Measurements from ENCODE around the gene PKP2. TPM values are rescaled to one million over a fixed set of nuclear protein-coding genes. Genes with fewer than 3 reads are reported as not detected.

Gene PKP2
- 1 to 10 TPM in 3 of 4 donors, under 1 TPM in 1; 0.71 to 4.2 (median 1.3) TPM for total RNA-seq
- 10 to 100 TPM; 39.6 to 45.2 (median 42.1) TPM for polyA plus RNA-seq

DNA sequence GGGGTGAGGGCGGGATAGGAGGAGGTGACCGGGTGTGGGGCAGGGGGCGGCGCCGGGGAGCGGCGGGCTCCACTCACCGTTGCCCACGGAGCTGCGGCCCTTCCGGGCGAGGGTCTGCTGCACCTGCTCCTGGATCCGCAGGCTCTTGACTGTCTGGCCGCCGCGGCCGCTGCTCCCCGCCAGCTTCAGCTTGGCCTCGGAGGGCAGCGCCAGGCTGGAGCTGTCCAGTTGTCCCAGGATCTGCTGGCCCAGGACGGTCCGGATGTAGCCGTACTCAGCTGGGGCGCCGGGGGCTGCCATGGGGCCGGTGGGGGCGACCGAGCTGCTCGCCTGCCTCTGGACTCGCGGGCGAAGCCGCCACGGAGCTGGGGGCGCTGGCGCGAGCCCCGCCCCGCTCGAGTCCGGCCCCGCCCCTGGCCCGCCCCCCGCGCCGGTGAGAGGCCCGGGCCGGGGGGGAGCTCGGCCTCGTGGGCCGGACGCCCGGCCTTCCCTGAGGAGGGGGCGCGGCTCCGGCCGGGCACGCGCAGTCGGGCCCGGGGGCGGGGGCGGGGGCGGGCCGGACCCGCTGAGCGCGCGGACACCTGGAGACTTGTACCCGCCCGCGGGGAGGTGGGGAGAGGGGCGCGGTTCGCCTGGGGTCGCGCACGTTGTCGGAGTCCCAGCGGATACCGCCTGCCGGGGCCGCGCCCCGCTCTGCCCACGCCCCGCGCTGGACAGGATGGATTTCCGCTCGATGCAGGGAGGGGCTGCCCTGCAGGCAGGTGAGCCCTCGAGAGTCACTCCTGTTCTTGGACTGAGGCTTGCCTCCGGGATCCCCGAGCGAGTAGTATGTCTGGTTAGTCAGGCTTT, at the start of gene PKP2:
PKP2 (minus strand) TSS at position 346 of the 849 bp plus-strand sequence; CDS start at position 300, 46 bp downstream.
- peaks cover 0 to 19% (median 14%) of the 10 kb centered on the region in 4 donors for H3K4me1 ChIP-seq
- H3K27me3 ChIP-seq: peaks cover 7 to 43% (median 20%) of the 10 kb centered on the region in 3 donors
- no peaks in the 10 kb centered on the region for H3K9me3 ChIP-seq
- 1% methylated on average over 94 of the region's 94 CpGs for WGBS, 2 donors
- intact Hi-C loops (cut with DNase I): no loop called here
- peak within 1 kb of the TSS in 2 of 4 donors; percentile 37 to 53 for H3K27ac ChIP-seq
- peak within 1 kb of the TSS; percentile 32 to 61 (median 56) for H3K4me3 ChIP-seq
- TF ChIP-seq POLR2AphosphoS5 (IDR thresholded peaks at IDR 0.05): peak in 1 of 4 donors; percentile 28
- no peak for TF ChIP-seq EP300 (IDR thresholded peaks at IDR 0.05)
- no peak for DNase-seq
- no peaks in the 10 kb centered on the region for H3K36me3 ChIP-seq

GRCh38 chr12:32944195-32944594, 47.6 kb upstream of the PKP2 start:
- Histone ChIP-seq H3K9me3 (no peaks in the 10 kb centered on the region), H3K4me3 (no peak overlapping the region), H3K4me1 (no peaks in the 10 kb centered on the region), H3K36me3 (no peaks in the 10 kb centered on the region), H3K27ac (no peak overlapping the region), H3K27me3 (no peaks in the 10 kb centered on the region)
- DNase-seq: no peak
- 89 to 92% methylated on average over 6 of the region's 6 CpGs for WGBS, 2 donors
- intact Hi-C loops (cut with DNase I): no loop called here
- TF ChIP-seq, protein P1, sequence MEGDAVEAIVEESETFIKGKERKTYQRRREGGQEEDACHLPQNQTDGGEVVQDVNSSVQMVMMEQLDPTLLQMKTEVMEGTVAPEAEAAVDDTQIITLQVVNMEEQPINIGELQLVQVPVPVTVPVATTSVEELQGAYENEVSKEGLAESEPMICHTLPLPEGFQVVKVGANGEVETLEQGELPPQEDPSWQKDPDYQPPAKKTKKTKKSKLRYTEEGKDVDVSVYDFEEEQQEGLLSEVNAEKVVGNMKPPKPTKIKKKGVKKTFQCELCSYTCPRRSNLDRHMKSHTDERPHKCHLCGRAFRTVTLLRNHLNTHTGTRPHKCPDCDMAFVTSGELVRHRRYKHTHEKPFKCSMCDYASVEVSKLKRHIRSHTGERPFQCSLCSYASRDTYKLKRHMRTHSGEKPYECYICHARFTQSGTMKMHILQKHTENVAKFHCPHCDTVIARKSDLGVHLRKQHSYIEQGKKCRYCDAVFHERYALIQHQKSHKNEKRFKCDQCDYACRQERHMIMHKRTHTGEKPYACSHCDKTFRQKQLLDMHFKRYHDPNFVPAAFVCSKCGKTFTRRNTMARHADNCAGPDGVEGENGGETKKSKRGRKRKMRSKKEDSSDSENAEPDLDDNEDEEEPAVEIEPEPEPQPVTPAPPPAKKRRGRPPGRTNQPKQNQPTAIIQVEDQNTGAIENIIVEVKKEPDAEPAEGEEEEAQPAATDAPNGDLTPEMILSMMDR (IDR thresholded peaks at IDR 0.05): no peak
- TF ChIP-seq EP300 (IDR thresholded peaks at IDR 0.05) (no peak), POLR2A (IDR thresholded peaks at IDR 0.05) (no peak), POLR2AphosphoS5 (IDR thresholded peaks at IDR 0.05) (no peak)

GRCh38 chr12:32939801-32940200, 43.2 kb upstream of the PKP2 start:
- DNase-seq: no peak
- Histone ChIP-seq H3K27me3 (no peaks in the 10 kb centered on the region), H3K27ac (no peak overlapping the region), H3K36me3 (no peaks in the 10 kb centered on the region), H3K4me1 (no peaks in the 10 kb centered on the region), H3K9me3 (no peaks in the 10 kb centered on the region), H3K4me3 (no peak overlapping the region)
- TF ChIP-seq EP300 (IDR thresholded peaks at IDR 0.05) (no peak), POLR2A (IDR thresholded peaks at IDR 0.05) (no peak), POLR2AphosphoS5 (IDR thresholded peaks at IDR 0.05) (no peak)
- TF ChIP-seq, protein P1 (IDR thresholded peaks at IDR 0.05): no peak
- intact Hi-C loops (cut with DNase I): no loop called here
- WGBS, 2 donors: 61 to 62% methylated on average over 3 of the region's 3 CpGs

- DNase-seq: no peak
- no peaks in the 10 kb centered on the region for H3K36me3 ChIP-seq
- H3K9me3 ChIP-seq: no peaks in the 10 kb centered on the region
- 95 to 97% methylated on average over 4 of the region's 4 CpGs for WGBS, 2 donors
- no peaks in the 10 kb centered on the region for H3K4me1 ChIP-seq
- no peak overlapping the region for H3K27ac ChIP-seq
- no peak overlapping the region for H3K4me3 ChIP-seq
- intact Hi-C loops (cut with DNase I): no loop called here
- no peak for TF ChIP-seq POLR2A (IDR thresholded peaks at IDR 0.05)
- TF ChIP-seq EP300 (IDR thresholded peaks at IDR 0.05): no peak
- TF ChIP-seq, protein P1 (IDR thresholded peaks at IDR 0.05): no peak
- no peak for TF ChIP-seq POLR2AphosphoS5 (IDR thresholded peaks at IDR 0.05)
- no peaks in the 10 kb centered on the region for H3K27me3 ChIP-seq
Measured at GRCh38 chr12:32926963-32927362, 30.4 kb upstream of the PKP2 start.

- 73 to 81% methylated on average over 1 of the region's 1 CpG for WGBS, 2 donors
- TF ChIP-seq, protein P1 (IDR thresholded peaks at IDR 0.05): no peak
- TF ChIP-seq POLR2AphosphoS5 (IDR thresholded peaks at IDR 0.05): no peak
- no peak for TF ChIP-seq EP300 (IDR thresholded peaks at IDR 0.05)
- TF ChIP-seq POLR2A (IDR thresholded peaks at IDR 0.05): no peak
Measured at GRCh38 chr12:32926356-32926755, 29.8 kb upstream of the PKP2 start.

More at GRCh38 chr12:32926356-32926755, 29.8 kb upstream of the PKP2 start:
- no peaks in the 10 kb centered on the region for H3K4me1 ChIP-seq
- intact Hi-C loops (cut with DNase I): no loop called here
- no peak overlapping the region for H3K4me3 ChIP-seq
- no peak overlapping the region for H3K27ac ChIP-seq
- no peaks in the 10 kb centered on the region for H3K27me3 ChIP-seq
- H3K9me3 ChIP-seq: no peaks in the 10 kb centered on the region
- no peaks in the 10 kb centered on the region for H3K36me3 ChIP-seq
- no peak for DNase-seq
